Tibial nerve (tissue), 4 donors: Measurements from ENCODE around the gene TNKS1BP1.

ENCODE experiments used
- CTCF ChIP-seq, 5 experiments: fragments of 200-600 bp in 3 of 5; fragments of 450-650 bp in 2 of 5; sonication (generic) in 3 of 5; IDR thresholded peaks; one replicate each; pipeline ENCODE4 v1.5.1; 2016 to 2019; ENCODE audit warnings: antibody characterized with exemption in 5 of 5, mild to moderate bottlenecking in 3 of 5, moderate library complexity in 2 of 5
- EP300 ChIP-seq, 2 donors: sonication (generic); formaldehyde crosslinking; IDR thresholded peaks; one replicate each; pipeline ENCODE4 v1.6.1; 2017; ENCODE audit warnings: antibody characterized with exemption in 2 of 2, mild to moderate bottlenecking in 1 of 2
- POLR2A ChIP-seq, 2 donors: fragments of 450-650 bp; IDR thresholded peaks; one replicate each; pipeline ENCODE4 v1.6.1; 2017; ENCODE audit warnings: antibody characterized with exemption in 2 of 2, mild to moderate bottlenecking in 2 of 2, moderate library complexity in 2 of 2

- TF ChIP-seq POLR2A (IDR thresholded peaks at IDR 0.05) (no peak), CTCF (IDR thresholded peaks at IDR 0.05) (no peak), EP300 (IDR thresholded peaks at IDR 0.05) (no peak)
These were observed 11.0 kb downstream of the TNKS1BP1 start for GRCh38 chr11:57313788-57314135.
